Measurements from ENCODE around the gene PLK5. TPM values are rescaled to one million over a fixed set of nuclear protein-coding genes. Genes with fewer than 3 reads are reported as not detected.
"Not testable (repeated sequence)": the region's sequence is repeated elsewhere in the genome, so short reads cannot be mapped to it uniquely, and the experiment has no call there.

Gene PLK5
- polyA plus RNA-seq, 10 donors, result 0.07 to 0.80 (median 0.16) TPM; not detected in 1

DNA sequence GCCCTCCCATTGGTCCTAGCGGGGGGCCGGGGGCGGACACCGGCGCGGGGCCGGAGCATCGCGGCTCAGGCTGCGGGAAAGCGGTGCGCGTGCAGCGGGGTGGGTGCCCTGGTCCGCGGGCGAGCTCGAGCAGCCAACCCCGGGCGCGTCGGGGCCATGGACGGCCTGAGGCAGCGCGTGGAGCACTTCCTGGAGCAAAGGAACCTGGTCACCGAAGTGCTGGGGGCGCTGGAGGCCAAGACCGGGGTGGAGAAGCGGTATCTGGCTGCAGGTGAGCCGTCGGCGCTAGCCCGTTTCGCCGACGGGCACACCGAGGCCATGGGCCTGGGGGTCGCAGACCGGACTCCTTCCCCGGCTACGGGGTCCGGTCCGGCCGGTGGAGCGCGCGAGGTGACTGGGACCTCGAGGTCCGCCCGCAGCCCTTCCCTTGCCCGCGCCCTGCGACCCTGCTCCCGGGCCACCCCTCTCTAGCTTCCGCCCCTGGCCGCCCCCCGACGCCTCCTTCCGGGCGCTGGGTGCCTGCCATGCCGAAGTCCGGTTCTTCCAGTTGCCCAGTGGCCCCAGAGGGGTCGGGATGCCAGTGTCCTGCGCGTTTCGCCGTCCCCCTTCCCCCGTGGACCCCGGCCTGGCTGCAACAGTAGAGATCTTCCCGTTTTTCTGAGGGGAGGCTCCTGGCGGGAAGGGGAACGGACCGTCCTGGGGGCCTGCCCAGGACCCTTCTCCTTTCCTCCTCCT is 32.6 kb upstream of the PLK5 start, which contains the start of gene REEP6:
TSS of gene REEP6 (plus strand) at position 68 of the 735 bp plus-strand sequence. CDS start at position 157, 89 bp downstream.
- no peak for DNase-seq

DNA sequence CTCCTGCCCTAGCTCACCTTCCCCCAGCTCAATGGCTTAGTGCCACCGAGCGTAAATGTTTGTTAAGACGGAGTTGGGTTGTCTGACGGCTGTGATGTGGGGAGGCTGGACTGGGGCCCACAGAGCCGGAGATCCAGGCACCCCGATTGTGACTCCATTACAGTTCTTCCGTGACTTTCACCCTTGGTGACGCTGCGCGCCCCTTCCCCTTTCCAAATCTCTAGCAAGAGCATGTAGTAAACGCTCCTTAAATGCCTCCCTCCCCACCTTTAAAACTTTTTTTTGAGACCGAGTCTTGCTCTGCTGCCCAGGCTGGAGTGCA is 32.1 kb upstream of the PLK5 start:
- DNase-seq, result no peak

DNA sequence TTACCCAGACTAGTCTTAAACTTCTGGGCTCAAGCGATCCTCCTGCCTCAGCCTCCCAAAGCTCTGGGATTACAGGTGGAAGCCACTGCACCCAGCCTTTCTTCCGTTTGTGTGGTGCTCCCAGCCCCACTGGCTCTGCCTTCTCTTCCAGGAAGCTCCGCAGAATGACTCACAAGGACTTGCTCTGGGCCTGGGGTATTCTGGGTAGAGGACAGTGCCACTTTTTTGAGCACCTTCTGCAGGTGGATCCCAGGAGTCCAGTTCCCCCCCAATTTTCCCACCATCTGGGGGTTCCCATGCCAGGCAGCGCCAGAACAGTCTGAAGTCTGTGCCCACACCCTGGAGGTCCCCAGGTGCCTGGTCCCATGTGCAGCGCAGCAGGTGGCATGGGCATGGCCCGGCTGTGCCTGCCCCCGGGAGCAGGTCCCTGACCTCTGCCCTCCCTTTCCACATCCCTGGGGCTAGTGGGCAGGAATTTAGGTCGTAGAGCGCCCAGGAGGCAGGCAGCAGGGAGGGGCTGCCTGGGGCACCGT is 31.3 kb upstream of the PLK5 start:
- no peak for DNase-seq

DNA sequence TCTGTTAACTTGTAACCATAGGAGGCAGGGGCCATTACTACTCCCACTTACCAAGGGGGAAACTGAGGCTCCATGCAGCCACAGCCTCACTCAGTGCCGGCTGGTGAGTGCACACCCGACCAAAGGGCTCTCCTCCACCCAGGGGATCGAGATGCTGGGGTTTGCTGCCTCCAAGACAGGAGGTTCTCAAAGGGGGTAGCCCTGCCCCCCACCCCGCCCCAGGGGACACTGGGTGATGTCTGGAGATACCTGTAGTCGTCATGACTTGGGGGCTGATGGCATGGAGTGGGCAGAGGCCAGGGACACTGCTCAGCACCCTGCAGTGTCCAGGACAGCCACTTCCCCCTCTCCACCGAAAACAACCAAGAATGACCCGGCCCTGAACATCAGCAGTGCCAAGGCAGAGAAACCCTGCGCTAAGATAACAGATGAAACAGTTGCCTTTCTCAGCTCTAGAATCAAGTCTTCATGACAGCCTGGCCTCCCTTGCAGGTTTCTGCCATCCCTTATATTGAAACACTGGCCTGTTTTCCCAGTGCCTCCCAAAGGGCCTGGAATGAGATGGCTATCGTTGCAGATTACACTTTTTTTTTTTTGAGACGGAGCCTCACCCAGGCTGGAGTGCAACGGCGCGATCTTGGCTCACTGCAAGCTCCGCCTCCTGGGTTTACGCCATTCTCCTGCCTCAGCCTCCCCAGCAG is 29.6 kb upstream of the PLK5 start:
- DNase-seq, result no peak

DNA sequence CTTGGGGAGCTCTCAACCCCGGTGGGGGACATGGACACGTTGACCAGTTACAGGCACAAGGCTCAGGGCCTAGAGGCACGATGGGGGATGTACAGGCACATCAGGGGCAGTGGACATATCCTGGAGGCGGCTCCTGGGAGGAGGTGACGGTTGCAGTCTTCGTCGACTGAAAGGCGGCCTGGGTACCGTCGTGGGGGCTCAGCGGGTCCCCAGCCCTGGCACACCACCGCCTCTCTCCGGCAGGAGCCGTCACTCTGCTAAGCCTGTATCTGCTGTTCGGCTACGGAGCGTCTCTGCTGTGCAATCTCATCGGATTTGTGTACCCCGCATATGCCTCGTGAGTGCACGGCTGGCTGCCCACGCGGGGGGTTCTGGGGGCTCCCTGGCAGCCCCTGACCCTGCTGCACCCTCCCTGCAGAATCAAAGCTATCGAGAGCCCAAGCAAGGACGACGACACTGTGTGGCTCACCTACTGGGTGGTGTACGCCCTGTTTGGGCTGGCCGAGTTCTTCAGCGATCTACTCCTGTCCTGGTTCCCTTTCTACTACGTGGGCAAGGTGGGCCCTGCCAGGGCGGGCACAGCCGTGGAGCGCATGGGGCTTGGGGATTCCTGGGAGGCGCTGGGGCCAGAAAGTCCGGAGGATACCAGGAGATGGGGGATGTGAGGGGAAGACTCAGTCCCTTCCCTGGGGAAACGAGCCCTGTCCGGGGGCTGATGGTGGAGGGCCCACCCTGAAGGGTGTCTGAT is 28.7 kb upstream of the PLK5 start:
- DNase-seq, result no peak

DNA sequence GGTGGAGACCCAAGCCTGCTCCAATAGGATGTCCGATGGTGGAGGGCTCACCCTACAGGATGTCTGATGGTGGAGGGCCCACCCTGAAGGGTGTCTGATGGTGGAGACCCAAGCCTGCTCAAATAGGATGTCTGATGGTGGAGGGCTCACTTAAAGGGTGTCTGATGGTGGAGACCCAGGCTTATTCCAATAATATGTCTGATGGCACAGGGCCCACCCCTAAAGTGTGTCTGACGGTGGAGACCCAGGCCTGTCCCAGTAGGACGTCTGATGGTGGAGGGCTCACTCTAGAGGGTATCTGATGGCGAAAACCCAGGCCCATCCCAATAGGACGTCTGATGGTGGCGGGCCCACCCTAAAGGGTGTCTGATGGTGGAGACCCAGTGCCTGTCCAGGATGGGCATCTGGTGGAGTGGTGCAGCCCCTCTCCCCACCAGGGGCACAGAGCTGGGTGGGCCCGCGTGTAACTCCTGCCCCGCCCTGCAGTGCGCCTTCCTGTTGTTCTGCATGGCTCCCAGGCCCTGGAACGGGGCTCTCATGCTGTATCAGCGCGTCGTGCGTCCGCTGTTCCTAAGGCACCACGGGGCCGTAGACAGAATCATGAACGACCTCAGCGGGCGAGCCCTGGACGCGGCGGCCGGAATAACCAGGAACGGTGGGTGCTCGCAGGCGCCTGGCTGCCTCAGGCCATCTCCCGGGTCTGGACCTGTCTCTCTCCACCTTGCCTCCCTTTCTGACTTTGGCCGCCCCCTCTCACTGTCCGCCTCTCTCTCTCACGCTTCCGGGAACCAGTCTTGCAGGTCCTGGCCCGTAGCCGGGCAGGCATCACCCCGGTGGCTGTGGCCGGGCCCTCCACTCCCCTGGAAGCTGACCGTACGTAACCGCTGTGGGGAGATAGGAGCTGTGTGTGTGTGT is 27.8 kb upstream of the PLK5 start:
- DNase-seq, result no peak

DNA sequence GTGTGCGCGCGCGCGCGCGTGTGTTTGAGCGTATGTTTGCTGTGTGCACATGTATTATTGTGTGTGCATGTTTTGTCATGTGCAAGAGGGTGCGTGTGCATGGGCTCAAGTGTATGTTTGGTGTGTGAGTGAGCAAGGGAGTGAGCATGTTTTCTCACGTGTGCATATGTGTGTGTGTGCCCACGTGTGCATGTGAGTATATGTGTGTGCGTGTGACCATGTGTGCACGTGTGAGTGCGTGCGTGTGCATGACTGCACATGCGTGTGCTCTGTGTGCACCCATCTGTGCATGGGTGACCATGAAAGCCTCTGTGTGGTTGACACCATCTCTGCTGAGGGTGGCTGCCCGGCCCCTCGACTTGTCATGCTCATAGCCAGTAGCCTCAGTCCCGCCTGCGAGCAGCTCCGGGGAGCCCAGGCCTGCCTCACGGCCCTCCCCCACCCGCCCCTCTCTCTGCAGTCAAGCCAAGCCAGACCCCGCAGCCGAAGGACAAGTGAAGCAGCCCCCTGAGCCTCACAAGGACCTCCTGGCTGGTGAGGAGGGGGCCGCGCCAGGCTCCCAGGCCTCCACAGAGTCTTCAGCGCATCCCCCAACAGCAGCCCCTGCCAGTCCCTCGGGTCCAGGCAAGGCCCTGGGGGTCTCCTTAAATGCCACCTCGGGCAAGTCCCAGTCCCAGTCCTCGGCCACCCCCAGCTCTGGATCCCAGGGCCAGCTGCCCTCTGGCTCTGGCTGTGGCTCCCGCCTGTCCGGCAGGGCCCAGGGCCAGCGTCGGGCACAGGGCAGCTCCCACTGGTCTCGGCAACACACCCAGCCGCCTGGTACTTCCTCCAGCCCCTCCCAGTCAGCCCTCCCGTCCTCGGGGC is 26.9 kb upstream of the PLK5 start:
- no peak for DNase-seq

DNA sequence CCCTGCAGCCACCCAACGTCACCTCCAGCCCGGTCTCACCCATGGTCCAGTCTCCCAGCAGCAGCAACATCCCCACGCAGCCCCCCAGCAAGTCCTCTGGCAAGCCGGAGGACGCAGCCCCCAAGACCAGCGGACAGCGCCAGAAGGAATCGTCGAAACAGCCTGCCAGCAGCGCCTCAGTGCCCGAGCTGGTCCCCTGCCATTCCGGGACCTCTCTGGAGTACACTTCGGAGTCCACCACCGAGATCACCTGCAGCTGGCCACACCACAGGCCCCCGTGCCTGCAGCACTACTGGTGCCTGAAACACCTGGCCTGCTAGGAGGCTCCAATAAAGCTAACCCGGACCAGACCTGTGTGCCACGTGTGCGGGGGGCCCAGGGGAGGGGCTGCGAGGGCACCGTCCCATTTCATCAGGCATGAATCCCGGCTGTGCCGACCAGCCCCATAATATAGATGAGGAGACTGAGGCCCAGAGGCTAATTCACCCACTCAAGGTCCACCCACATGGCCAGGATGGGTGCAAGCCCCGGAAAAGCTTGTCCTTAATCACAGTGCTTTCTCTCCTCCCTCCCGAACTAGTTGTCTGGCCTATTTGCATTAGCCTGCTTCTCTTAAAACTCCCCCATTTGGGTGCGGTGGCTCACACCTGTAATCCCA is 26.2 kb upstream of the PLK5 start:
- DNase-seq, result no peak

DNA sequence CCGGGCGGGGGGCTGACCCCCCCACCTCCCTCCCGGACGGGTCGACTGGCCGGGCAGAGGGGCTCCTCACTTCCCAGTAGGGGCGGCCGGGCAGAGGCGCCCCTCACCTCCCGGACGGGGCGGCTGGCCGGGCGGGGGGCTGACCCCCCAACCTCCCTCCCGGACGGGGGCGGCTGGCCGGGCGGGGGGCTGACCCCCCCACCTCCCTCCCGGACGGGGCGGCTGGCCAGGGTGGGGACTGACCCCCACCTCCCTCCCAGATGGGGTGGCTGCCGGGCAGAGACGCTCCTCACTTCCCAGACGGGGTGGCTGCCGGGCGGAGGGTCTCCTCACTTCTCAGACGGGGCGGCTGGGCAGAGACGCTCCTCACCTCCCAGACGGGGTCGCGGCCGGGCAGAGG is 24.6 kb upstream of the PLK5 start:
- DNase-seq, result not testable (repeated sequence)

DNA sequence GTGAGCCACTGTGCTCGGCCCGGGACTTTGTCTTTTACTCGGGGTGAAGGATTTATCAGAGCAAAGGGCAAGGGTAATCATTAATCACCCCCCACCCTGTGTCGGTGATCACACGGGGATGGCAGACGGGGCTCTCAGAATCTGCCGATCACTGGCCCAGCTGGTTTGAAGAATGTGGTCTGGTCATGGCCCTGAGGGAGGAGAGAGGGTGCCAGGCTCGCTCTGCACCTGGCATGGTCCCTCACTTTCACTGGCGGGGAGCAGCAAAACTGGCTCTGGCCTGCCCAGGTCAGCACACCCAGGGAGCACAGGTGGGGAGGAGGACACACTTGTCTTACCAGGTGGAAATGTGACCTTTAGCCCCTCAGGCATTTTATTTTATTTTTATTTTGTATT is 22.7 kb upstream of the PLK5 start:
- DNase-seq, result no peak

DNA sequence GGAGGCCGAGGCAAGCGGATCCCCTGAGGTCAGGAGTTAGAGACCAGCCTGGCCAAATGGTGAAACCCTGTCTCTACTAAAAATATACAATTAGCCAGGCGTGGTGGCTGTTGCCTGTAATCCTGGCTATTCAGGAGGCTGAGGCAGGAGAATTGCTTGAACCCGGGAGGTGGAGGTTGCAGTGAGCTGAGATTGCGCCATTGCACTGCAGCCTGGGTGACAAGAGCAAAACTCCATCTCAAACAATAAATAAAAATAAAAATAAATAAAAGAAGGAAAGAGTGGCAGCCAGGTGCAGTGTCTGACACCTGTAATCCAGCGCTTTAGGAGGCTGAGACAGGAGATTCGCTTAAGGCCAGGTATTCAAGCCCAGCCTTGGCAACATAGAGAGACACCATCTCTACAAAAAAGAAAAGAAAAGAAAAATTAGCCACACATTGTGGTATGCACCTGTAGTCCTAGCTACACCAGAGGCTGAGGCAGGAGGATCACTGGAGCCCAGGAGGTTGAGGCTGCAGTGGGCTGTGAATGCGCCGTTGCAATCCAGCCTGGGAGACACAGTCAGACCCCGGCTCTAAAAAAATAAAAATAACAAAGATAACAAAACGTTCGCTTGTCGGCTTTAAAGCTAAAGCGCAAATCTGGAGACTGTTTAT is 21.3 kb upstream of the PLK5 start:
- DNase-seq, result no peak

DNA sequence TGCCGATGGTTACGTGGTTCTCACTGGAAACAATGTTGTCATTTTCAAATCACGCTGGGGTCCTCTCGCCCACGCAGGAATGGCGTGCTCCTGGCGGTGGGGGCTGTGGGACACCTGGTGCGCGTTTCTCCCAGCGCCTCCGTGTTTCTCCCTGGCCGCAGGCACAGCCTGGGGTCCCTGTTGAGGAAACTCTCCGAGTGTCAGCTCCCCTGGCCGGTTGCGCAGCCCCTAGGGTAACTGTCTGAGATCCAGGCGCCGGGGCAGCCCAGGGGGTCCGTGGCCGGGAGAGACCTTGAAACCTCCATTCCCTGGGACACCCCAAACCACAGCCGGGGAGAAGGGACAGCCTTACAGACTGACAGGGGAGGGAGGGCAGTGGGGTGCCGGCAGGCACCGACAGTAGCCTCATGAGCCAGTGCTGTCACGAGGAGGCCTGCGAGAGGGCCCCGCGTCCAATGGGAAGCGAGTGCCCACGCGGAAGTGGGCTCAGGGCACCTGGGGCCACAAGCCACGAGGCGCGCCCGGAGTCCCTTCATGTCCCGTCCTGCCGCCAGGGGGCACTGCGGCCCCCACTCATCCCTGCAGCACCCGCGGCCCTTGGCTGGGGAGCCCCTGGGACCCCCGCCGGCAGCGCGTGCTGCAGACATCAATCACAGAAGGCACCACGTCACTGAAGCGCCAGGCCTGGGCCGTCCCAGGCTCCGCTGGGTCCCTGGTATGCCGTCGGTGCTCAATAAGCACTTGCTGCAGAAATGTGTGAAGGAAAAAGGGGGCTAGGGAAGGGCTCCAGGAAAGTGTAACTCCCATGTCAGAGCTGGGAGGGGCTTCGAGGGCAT is 20.6 kb upstream of the PLK5 start:
- DNase-seq, result no peak

DNA sequence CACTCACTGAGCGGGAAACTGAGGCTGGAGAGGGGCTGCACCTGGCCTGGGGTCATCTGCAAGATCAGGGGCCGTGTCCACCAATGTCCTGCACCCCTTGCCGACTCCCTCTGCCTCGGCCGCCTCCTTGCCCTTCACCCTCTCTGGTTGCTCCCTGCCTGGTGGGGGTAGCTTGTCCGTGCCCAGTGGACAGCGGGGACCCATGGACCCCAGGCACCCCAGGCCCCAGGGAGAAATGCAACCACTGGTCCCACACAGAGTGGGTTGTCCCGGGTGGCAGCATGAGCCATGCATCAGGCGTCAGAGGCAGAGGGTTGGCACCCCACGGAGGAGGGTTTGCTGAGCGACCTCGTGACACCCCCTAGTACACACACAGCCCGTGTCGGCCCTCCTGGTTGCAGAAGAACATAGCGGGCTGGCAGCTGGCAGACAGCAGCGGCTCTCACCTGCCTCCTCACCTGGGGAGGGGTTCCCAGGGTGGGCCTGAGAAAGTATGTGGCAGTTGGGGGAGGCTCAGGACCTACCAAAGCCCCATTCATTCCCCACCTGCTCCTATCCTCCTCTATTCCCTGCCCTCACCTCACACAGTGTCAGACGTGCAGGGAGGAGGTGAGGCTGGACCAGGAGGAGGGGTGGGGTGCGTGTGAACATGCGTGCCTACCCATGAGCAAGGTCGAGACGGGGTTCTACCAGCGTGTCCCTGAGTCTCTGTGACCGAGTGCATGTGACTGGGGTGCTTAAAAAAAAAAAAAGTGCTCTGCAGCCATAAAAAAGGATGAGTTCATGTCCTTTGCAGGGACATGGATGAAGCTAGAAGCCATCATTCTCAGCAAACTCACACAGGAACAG is 19.7 kb upstream of the PLK5 start:
- DNase-seq, result no peak

DNA sequence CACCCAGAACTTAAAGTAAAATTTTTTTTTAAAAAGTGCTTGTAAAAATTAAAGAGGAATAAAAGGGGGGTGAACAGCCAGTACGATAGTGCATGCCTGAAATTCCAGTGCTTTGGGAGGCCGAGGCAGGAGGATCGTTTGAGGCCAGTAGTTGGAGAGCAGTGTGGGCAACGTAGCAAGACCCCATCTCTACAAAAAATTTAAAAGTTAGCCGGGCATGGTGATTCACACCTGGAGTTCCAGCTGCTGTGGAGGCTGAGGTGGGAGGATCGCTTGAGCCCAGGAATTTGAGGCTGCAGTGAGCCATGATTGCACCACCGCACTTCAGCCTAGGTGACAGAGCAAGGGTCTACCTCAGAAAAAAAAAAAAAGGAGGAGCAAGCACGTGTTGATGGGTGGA is 18.9 kb upstream of the PLK5 start:
- no peak for DNase-seq

DNA sequence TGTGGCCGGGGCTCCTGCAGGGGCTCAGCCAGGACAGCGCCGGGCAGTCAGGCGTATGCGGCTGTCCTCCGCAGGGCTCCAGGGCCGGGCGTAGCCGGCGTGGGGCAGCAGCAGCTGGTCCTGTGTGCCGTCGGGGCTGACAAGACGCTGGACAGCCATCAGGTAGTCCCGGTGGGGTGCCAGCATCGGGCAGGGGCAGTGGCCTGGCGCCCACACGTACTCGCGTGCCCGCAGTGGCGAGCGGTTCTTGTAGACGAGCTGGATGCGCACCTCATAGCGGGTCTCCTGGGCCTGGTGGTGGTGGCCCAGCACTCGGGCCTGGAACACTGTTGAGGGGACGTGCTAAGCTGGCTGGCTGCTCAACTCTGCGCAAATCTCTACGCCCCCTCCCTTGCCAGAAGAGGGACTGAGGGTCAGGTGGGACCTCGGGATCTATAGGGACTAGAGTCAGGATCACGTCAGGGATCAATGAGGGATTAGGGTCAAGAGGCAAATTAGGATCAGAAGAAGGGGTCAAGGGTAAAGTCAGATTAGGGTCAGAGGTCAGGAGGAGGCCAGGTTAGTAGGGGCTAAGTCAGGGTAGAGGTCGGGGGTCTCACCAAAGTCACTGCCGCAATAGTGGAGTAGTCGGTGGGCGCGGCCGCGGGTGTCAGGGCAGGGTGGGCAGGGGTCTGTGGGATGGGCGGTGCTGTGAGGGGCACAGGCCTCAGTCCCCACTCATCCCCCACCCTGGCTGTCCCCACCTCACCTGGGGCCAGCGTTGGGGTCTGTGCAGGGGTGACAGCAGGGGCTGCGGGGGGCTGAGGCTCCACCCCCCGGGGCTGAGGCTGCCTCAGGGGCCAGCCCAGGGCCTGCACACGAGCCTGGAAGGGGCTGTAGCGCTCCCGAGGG is 17.6 kb upstream of the PLK5 start:
- DNase-seq, result no peak

DNA sequence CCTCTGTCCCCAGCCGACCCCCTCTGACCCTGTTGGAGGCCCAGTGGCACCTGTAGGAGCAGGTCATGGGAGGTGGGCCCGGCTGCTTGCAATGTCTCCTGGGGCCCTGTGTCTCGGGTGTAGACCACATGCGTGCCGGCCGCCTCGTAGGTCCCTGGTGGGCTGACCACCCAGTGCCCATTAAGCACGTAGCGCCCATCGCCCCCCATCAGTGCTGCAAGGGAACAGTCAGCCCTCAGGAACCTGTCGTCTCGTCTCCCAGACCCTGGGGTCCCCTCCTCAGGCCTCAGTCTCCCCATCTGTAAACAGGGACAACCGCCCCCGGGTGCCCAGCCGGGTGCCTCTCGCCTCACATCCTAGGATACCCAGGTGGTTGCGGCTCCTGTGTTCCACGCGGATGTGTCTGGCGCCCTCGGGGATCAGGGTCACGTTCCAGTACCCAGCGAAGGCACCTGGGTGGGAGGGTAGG is 16.7 kb upstream of the PLK5 start:
- DNase-seq, result no peak
